ENCODE data around the gene CAMK2G.

GRCh38 chr10:73836427-73836980 is 37.9 kb downstream of the CAMK2G start:
- TF ChIP-seq, protein P1, sequence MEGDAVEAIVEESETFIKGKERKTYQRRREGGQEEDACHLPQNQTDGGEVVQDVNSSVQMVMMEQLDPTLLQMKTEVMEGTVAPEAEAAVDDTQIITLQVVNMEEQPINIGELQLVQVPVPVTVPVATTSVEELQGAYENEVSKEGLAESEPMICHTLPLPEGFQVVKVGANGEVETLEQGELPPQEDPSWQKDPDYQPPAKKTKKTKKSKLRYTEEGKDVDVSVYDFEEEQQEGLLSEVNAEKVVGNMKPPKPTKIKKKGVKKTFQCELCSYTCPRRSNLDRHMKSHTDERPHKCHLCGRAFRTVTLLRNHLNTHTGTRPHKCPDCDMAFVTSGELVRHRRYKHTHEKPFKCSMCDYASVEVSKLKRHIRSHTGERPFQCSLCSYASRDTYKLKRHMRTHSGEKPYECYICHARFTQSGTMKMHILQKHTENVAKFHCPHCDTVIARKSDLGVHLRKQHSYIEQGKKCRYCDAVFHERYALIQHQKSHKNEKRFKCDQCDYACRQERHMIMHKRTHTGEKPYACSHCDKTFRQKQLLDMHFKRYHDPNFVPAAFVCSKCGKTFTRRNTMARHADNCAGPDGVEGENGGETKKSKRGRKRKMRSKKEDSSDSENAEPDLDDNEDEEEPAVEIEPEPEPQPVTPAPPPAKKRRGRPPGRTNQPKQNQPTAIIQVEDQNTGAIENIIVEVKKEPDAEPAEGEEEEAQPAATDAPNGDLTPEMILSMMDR (IDR thresholded peaks at IDR 0.05), result no peak
- no peak for TF ChIP-seq POLR2A (IDR thresholded peaks at IDR 0.05)

Measured in Peyer's patch (tissue), 4 donors.